Measurements from ENCODE around the gene SLC7A11.

SLC7A11 gene

DNA sequence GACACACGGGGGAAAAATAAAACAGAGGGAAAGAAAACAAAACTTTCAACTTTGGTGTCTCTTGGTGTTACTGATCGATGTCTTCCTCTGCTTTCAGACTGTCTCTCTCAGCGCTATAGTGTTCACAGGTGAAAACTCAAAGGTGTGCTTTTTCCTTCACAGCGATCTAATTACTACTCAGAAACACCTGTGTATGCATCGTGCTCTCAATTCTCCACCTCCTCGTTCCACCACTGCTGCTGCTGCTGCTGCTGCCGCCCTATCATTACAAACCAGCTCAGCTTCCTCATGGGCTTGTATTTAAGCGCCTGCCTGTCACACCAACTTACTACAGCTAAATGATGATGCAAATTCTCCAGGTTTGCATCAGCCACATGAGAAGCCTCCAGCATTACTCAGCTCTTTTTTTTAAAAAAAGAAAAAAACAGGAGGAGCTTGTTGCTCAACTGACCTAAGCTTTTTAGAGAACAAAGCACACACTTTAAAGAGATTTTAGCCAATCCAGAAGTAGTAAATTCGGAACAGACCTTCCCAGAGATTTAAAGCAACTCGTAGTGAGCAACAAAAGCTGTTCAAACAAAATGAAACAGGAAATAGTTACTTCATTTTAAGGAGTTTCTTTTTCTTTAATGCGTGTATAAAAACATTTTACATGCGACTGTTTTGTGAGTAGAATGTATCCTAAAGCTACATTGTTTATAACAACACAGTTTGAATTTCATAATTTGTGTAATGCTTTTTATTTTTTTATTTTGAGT is at the start of gene SLC7A11:
Gene SLC7A11 (minus strand): TSS at position 274 of the 758 bp plus-strand sequence. CDS start 280 bp downstream, outside the sequence.
- peak; percentile 94 for FAIRE-seq

DNA sequence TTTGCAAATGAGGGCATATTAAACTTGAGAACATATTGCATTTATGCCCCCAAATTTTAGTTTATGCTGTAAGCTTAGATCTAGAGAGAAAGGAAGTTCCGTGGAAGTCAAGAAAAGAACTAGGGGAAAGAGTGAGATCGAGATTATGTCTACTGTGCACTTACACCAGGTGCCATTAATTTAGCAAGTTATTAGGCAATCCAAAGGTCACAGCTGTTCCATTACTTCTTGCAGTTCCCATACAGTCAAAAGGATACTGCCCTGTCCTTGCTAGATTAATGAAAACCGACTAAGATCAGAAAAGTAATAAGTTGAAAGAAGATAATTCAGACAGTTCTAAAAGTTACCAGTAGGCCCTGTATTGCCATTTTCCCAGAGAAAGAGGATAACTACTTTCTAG is 49.3 kb upstream of the SLC7A11 start:
- FAIRE-seq: no peak

DNA sequence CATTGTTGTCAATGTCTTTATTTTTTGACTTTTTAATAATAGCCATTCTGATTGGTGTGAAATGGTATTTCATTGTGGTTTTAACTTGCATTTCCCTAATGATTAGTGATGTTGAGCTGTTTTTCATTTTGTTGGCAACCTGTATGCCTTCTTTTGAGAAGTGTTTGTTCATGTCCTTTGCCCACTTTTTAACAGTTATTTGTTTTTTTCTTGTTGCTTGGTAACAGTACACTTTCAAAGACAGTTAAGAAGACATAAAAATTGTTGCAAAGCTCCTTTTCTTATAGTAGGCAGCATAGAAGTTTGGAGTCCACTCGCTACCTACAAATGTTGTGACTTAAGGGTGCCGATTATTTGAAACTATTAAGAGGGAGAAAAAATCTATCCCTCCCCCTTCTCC is 48.7 kb upstream of the SLC7A11 start:
- FAIRE-seq: no peak

DNA sequence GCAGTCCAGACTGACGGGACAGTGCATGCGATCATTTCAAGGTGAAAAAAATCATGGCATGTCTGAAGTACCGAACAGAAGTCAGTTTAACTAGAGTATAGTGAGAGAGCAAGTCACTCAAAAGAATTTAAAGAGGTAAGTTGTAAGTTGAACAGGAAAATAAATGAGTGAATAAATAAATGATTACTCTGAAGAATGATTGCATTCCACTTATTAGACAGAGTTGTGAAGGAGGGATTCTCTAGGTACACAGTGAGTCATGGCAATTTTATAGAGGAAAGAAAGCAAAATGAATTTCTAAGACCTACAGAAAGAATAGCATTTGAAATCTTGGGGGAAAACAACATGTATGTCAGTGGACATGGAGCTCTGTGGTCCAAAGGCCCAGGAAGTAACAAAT is 37.1 kb upstream of the SLC7A11 start:
- FAIRE-seq: no peak

DNA sequence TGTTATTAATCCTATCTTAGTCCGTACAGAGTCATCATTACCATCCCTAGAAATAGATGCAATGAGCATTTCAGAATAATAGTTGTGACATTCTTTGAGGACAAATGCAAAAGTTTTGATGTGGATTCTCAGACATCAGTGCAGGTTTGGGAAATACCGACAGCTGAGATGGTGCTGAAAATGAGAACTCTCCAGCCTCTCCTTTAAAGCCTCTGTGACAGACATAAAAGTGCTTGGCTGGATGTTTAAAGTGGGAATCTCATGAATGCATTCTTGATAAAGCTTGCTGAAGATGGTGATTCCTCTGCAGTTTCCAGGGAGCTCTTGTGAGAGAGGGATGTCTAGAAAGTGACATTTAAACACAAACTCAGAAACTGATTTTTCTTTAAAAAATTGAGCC is 35.0 kb upstream of the SLC7A11 start:
- no peak for FAIRE-seq

DNA sequence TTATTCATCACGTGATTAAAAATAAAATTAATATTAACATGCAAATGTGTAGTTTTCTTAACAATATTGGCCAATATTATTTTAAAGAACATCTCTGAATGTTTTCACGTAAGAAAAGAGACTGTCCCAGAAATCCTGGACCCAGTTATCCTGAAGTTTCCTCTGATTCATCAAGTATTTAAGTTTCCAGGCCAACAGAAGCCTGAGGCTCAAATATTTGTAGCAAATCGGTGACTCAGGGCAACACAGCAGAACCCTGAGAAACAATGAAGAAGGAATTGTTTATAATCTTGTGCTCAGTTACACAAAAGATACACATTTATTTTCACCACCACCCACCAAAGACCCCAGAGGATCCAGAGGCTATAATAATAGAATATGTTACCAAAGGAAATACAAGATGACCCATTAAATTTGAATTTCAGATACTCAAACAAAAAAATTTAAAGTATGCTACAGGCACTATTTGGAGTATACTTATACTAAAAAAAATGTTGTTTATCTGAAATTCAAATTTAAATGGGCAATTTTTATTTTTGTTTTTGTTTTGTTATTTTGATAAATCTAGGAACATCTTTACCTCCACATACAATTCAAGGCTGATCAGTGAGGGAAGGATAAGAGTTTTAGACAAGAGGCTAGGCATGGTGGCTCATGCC is 33.9 kb upstream of the SLC7A11 start:
- FAIRE-seq: no peak

DNA sequence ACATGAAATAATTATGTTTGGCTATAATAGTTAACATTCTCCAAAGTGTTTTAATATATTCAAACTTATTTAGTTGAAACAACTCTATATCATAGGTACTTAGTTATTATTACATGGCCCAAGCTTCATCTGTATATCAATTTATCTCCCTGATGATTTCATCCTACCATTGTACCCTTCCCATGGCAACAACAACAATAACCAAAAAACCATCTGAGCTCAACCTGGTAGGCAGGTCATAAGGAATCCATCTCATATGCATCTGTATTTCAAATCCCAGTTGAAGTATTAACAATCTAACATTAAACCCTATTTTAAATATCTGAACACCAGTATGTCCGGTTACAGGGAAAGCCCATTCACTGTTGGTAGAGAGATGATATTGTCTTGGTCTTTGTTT is 33.1 kb upstream of the SLC7A11 start:
- no peak for FAIRE-seq

DNA sequence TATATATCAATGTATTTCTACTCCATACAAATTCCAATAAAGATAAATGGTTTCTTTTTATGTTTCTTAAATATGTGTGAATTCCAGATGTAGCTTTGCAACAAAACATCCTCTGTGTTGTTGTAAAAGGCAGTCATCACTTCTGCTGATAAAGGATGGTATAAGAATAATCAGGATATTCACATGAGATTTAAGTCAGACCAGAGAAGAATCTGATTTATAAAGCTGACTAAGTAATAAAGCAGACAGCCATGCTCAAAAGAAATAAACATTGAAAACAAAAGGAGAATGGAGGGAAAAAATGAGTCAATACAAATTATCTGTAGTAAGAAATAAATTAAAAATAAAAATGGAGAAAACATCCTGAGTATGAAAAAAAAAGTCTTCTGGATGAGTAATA is 27.0 kb upstream of the SLC7A11 start:
- no peak for FAIRE-seq

DNA sequence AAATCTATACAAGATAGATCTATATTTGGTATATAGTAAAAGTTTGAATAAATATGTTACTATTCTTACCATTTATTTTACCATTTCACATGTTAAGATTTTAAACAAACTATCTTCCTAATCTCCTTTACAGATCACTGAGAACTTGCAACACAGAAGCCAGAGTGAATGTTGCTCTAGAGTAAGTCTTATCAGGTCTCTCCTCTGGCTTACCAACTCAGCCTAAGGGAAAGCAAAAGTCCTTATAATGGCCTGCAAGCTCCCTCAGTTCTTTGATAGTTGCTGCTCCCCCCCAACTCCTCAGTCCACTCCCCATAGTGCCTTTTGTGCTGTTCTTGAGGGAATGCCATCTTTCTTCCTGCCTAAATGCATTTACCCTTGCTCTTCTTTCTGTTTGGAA is 25.7 kb upstream of the SLC7A11 start:
- FAIRE-seq: no peak

DNA sequence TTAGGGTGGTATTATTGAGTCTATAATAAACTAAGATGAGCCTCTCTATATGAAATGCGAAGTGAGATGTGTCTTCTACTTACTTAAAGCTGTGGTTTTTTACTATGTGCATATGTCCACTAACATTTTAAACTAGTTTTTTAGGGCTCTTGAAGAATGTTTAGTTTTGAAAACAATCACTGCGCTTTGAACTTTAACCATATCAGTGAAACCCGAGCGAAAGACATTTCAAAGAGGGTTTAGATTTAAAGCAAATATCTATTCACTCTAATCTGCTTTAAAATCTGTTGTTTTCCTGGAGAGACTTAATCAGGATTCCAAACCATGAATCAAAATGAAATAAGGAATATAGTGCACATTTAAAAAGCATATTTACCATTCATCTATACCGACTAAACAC is 24.8 kb upstream of the SLC7A11 start:
- FAIRE-seq: no peak

DNA sequence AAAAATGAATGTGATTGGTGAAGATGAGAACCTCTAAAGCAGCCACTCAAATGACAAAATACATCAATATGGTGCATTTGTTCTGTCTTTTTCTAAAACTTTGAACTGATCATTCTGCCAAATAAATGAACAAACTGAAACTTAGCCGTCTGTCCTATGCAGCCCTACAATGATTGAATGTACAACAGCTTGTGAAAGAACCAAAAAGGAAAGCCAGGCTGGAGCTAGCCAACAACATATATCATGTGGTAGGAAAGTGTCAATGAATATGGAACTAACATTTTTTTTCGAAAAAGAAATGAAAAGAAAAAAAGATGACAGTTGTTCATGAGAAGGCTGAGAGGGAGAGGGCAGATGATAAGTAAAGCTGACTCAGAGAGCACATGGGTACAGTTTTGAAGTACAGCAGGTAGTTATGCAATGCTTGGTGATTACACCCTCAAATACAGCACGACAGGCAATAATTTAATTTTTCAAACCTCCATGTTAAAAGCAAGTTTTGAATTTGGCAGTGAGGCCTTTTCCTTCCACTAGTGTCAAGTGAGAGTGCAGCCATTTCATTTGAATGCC is 21.2 kb upstream of the SLC7A11 start:
- FAIRE-seq: no peak

DNA sequence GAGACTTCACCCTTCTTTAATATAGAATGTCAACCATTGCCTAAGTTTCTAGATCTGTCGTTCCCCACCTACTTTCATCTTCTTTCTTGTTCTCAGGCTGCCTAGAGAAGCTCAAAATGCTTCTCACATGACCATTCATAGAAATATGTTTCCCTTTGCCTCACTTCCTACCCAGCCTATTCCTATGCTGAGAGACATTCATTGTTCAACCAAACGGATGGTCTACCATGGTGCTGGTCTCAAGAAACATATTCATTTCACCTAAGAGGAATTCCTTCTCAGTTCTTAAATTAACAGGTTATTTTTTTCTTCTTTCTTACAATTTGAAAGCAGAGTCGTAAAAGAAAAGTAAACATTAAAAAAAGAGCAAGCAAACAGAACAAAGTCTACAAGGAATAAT is 20.3 kb upstream of the SLC7A11 start:
- no peak for FAIRE-seq

DNA sequence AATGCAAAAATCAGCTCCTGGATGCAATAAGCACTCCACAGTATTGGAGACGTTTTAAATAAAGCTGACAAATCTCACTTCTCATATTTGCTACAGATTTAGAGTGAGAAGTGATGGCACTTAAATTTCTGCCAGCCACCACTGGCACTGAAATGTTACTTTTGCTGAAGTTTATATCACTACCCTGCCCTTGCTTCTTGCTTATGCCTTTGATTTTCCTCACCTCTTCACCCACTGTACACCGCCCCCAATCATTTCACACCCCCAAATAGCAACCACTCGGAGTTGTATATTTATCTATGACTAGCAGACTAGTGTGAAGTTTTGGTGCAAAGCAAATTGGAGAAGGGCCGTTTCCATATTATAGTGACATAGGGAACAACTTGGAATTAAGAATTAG is 19.9 kb upstream of the SLC7A11 start:
- no peak for FAIRE-seq

DNA sequence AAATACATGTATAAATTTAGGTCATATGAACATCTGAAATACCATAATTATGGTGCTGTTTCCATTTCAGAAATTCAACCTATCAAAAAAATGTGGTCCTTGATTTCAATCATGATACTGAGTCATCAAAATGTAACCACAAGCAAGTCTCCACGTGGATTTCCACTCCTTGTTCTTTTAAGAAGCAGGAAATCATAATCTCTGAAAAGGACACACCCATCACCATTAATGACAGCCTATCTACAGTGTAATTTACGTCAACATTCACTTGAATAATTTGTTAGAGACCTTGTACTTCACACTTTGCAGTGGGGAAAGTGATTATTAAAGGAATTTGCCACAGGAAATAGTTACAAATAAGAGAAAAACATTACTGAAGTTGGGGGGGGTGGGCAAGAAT is 17.7 kb upstream of the SLC7A11 start:
- no peak for FAIRE-seq

DNA sequence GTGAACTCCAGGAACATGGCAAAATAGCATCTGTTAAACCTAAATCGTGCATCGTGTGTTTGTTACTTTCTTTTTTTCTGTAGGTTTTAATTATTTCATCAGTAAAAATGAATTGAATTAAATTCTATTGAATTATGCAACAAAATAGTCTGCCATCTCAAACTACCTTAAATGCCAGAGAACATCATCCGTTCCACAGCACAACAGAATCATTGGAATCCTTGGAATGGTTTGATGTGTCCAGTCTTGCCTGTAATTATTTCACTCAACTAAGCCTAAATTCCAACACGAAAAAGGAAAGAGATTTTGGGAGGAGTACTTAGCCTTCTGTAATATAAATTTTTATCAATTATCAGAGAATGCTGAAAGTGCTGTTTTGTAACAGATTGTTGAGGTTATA is 17.1 kb upstream of the SLC7A11 start:
- FAIRE-seq: no peak

DNA sequence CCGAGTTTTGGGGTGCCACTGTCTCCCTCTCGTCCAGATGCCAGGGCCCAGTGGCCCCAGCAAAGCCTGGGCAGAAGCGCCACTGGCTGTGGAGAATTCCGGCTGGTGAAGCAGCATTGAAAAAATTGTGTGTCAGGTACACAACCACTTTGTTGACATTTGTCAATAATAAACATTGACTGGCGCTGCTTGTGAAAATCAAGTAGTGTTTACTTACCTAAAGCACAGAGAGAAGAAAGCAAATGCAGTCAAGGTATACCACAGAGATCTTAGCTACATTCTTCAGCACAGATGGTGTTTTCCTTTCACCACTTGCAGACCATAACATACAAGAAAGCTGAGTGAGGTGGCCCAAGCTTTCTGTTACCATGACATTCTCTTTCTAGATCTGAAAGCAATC is 14.5 kb upstream of the SLC7A11 start:
- no peak for FAIRE-seq

DNA sequence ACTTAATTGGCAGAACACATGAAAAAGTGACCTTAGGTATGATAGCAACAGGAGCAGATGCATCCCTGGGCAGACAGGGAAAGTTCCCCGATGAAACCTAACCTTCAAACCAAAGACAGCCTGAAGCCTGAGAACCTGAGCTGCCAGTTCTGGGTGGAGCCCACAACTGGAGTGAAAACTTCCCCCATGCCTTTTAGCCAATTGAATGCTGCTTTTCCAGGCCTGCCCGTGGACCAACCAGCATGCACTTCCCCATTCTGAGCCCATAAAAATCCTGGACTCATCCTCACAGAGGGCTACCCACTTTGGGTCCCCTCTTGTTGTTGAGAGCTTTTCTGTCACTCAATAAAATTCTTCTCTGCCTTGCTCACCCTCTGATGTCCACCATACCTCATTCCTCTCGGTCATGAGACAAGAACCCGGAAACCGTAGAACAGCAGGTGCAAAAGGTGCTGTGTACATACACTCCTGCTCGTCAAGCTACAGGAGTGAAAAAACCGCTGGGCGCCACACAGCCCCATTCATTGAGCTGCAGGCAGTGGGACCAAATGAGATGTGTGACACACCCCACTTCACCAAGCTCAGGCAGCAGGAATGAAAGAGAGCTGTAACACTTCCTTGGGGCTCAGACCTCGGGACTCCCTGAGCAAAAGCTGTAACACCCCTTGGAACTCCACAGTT is 13.9 kb upstream of the SLC7A11 start:
- no peak for FAIRE-seq

DNA sequence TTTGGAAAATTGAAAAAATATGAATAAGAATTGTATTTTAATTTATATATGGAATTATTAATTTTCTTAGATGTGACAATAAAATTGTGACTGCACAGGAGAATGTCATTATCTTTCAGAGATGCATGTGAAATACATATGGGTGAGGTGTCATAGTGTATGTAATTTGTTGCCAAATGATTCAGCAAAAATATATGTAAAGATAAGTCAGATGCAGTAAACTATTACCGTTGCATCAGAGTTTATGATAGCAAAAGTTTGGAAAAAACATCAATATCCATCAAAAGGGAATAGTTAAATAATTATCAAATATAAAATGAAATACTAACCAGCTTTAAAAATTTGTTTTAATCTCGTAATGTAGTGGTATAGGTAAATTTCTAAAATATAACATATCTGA is 10.4 kb upstream of the SLC7A11 start:
- FAIRE-seq: no peak

DNA sequence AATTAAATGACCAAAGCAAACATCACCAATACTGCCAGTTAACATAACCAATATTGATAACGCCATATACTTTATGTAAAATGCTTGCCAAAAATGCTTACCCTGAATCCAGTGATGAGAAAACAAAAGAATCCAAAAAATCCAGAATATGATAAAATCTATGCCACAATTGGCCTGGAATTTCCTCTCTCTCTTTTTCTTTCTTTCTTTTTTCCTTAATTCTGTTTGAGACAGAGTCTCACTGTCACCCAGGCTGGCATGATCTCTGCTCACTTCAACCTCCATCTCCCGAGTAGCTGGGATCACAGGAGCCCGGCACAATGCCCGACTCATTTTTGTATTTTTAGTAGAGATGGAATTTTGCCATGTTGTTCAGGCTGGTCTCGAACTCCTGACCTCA is 9.8 kb upstream of the SLC7A11 start:
- FAIRE-seq: no peak

DNA sequence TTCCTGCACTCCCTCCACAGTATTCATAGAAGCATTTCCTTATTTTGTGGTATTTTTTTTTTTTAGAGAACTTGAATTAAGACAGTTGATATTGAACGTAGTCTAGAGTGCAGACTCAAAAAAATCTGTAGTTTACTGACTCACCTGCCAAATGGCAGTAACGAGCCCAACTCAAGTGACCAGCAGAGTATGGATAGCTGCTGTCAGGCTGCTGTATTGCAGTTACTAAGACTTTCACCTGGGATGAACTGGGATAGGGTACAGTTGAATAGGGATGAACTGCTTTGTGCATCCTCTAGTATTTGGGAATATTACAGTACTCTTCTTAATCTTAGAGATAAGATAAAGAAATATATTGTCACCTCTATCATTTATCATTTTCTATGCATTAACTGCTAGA is 7.0 kb upstream of the SLC7A11 start:
- no peak for FAIRE-seq

DNA sequence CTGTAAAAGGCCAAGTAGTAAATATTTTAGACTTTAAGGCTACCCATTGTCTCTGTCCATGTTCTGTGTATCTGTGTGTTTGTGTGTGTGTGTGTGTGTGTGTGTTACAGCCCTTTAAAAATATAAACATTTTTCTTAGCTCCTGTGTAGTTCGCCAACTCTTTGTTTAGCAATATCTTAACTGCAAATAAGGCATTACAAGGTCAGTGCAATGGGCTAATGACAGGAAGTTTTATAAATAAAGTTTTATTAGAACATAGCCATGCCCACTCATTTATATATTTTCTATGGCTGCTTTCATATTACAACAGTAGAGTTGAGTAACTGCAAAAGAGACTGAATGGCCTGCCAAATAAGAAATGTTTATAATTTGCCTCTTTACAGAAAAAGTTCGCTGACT is 5.9 kb upstream of the SLC7A11 start:
- no peak for FAIRE-seq

DNA sequence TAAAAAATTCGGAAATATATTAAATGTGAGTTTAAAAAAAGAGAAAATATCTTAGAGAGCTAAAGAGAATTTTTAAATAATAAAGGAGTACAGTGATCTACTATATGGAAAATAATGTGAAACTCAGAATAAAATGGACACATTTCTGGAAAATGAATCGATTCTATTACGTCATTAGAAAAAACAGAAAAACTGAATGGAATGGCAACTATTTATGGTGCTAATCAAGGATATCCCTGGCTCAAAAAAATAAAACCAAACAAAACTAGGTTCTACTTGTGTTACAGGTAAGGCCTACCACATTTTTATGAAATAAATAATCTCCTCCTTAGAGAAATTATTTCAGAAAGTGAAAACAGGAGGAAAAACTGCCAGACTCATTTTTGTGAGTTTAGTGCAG is 5.5 kb upstream of the SLC7A11 start:
- FAIRE-seq: no peak

DNA sequence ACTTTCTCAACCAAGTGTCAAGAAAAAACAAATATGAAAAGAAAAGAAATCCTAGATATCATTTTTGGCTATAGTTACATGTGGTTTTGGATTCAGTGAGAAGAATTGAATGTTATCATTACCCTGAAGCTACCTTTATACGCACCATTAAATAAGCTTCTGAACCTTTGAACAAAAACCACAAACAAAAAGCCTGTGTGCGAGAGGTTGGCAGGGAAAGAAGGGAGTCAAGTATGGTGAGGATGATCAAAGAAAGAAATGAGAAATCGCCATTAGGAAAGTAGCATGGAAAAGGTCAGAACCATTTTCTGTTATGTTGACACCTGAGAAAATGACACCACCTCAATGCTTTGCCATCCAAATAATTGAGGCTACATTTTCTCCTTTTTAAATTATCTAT is 1.2 kb upstream of the SLC7A11 start:
- no peak for FAIRE-seq

DNA sequence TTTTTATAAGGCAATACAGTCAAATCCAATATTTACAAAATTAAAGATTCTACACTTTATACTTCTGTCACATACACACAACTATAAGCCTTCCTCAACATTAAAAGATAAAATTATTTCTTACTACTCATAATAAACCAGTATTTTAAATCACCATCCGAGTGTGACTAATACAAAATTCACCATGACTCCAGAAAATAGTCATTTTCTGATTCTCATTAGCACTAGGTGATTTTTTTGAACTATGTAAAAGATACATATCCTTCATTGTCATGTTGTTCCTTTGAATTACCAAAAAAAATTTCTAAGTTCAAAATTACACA is 646 bp upstream of the SLC7A11 start:
- FAIRE-seq: no peak

All from endometrium (tissue), 2 donors.